Neural cell (in vitro differentiated cells): Measurements from ENCODE around the gene GSE1.

Experiments
- CTCF ChIP-seq: fragments of 450-650 bp; IDR thresholded peaks from 2 replicates; pipeline ENCODE4 v1.5.1; 2014; ENCODE audit warnings: antibody characterized with exemption, mild to moderate bottlenecking, moderate library complexity; ENCODE audit not compliant: poor library complexity, severe bottlenecking
- EP300 ChIP-seq: fragments of 450-650 bp; conservative IDR thresholded peaks from 2 replicates; pipeline ENCODE4 v1.6.1; 2014; ENCODE audit warnings: antibody characterized with exemption, mild to moderate bottlenecking, moderate library complexity; ENCODE audit not compliant: poor library complexity, severe bottlenecking
- EZH2 ChIP-seq: fragments of 200-600, 300-800 bp; shearing (Covaris generic), sonication (generic); IDR thresholded peaks from 2 replicates; pipeline ENCODE4 v1.6.1; 2014; ENCODE audit warnings: antibody characterized with exemption, low read length, borderline replicate concordance, mild to moderate bottlenecking; ENCODE audit not compliant: insufficient read depth, poor library complexity, severe bottlenecking
- MXI1 ChIP-seq: fragments of 450-650 bp; conservative IDR thresholded peaks from 2 replicates; pipeline ENCODE4 v1.6.1; 2014; ENCODE audit warnings: antibody characterized with exemption, mild to moderate bottlenecking; ENCODE audit not compliant: poor library complexity, severe bottlenecking
- POLR2AphosphoS5 ChIP-seq: IDR thresholded peaks from 2 replicates; pipeline ENCODE4 v1.6.1; 2012
- RAD21 ChIP-seq: fragments of 450-650 bp; conservative IDR thresholded peaks from 2 replicates; pipeline ENCODE4 v1.6.1; 2014; ENCODE audit warnings: antibody characterized with exemption, mild to moderate bottlenecking, moderate library complexity
- REST ChIP-seq: IDR thresholded peaks from 2 replicates; pipeline ENCODE4 v1.6.1; 2012; ENCODE audit warnings: borderline replicate concordance
- SMC3 ChIP-seq: fragments of 450-650 bp; conservative IDR thresholded peaks from 2 replicates; pipeline ENCODE4 v1.6.1; 2014; ENCODE audit warnings: antibody characterized with exemption, mild to moderate bottlenecking, moderate library complexity; ENCODE audit not compliant: poor library complexity

- TF ChIP-seq CTCF (no peak), EZH2 (no peak), REST (no peak), RAD21 (no peak), EP300 (no peak), POLR2AphosphoS5 (no peak), SMC3 (no peak), MXI1 (no peak)
These were observed 48.0 kb downstream of the GSE1 start for GRCh38 chr16:85660843-85661739.
